Fibroblast of skin of left biceps (primary cell): ENCODE measurements around the gene RAD51B.

ENCODE experiments used
- DNase-seq, 2 experiments: peaks; one replicate each; pipeline ENCODE4 v3.0.0-alpha.2; 2013; ENCODE audit warnings: low read depth in 2 of 2

RAD51B gene

GRCh38 chr14:67835596-67835995 is 16.0 kb downstream of the RAD51B start:
- DNase-seq = no peak

DNA sequence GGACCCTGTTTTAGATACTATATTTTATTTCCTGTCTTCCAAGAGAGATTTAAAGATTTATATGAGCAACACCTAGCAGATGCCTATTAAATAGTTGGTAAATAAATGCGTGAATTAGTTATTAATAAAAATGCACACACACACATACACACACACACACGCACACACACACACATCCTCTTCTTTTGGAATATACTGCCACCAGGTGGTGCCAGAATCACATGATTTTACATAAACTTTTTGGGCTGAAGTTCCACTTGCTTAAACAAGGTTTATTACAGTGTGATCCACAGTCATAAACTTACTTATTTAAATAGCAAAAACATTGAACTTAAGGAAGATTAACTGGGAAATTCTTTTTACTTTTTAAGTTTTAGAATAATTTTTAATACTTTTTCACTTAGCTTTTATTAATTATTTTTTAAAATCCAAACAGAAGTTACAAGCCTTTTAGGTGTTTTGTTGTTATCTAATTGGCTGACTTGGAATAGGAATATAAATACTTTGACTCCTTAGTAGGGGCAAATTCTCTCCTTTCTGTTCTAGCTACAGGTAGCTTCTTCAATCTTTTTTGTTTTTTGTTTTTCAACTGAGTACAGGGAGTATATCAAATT is 17.5 kb downstream of the RAD51B start:
- peak; percentile 61 to 67 for DNase-seq

GRCh38 chr14:67846029-67846610 is 26.5 kb downstream of the RAD51B start:
- no peak for DNase-seq

- DNase-seq = no peak
Measured at GRCh38 chr14:67850066-67850830, 30.7 kb downstream of the RAD51B start.

- DNase-seq = no peak
Measured at GRCh38 chr14:67851785-67852410, 32.3 kb downstream of the RAD51B start.

- DNase-seq = no peak
Measured at GRCh38 chr14:67852926-67853604, 33.5 kb downstream of the RAD51B start.

DNA sequence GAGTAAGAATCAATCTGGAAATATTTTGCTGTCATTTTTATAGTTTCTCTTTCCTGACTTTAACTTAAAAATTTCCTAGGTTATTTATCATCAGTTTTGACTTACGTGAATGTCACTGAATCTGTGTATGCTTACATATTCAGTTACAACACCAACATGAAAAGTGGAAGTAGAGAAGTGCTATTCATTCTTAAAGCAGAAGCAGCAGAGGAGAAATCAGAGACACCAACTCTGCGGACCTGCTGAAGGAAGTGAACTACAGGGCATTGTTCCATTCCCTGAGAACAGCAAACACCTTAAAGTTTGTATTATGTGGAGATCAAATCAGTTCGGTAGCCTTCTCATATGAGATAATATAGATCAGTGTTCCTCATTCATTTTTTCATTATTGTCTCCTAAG is 34.1 kb downstream of the RAD51B start:
- no peak for DNase-seq

DNA sequence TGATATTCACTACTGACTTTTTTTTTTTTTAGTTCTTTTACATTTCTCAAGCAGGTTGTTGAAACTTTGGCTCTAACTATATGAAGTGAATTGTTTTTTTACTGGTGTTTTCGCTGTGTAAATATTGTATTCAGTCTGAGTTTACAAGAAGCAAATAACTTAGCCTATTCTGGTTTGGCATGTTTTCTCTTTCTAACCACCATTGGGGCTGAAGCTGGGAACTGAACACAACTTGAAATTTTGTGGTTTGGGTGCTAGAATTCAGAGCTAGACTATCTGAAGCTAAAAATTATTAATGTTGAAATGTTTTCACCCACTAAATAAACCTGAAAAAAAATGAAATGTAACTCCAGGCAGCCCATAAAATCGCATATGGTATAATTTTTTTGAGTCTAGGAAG is 37.2 kb downstream of the RAD51B start:
- DNase-seq = peak; percentile 29 to 36

- DNase-seq = no peak
Measured at GRCh38 chr14:67857778-67858350, 38.3 kb downstream of the RAD51B start.

DNA sequence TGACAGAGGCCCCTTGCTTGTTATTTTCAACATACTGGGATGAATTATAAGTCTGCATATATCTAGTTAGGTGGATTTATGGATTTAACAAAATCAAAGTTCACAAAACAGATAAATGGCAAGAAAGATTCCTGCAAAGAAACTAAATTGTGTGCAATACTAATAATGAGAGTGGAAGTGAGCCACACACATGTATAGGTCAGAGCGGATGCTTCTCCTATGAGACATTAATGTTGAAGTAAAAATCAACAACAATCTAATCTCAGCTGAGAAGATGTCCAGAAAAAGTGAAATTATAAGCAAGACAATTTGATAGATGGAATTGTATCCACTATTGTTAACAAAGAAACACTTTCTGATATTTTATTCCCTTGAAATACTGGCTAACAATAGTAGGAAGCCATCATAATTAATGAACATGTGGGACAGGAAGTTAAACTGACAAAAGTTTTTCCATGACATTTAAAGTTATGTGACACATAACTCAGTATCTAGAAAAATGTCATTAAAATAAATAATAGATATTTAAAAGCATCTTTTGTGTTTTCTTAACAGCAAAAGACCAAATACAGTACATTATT is 39.7 kb downstream of the RAD51B start:
- no peak for DNase-seq

DNA sequence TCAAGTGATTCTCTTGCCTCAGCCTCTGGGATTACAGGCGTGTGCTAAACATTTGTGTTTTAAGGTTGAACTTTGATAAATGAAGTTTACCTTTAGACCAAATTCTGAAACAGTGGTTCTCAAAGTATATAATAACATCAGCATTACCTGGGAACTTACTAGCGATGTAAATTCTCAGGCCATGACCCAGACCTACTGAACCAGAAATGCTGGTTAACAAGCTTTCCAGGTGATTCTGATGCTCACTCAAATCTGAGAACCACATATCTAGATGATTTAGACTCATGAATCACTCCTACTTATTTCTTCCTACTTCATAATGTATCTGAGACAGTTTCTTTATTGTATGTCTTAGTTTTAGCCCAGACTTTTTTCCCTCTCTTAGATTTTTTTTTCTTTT is 43.6 kb downstream of the RAD51B start:
- no peak for DNase-seq

DNA sequence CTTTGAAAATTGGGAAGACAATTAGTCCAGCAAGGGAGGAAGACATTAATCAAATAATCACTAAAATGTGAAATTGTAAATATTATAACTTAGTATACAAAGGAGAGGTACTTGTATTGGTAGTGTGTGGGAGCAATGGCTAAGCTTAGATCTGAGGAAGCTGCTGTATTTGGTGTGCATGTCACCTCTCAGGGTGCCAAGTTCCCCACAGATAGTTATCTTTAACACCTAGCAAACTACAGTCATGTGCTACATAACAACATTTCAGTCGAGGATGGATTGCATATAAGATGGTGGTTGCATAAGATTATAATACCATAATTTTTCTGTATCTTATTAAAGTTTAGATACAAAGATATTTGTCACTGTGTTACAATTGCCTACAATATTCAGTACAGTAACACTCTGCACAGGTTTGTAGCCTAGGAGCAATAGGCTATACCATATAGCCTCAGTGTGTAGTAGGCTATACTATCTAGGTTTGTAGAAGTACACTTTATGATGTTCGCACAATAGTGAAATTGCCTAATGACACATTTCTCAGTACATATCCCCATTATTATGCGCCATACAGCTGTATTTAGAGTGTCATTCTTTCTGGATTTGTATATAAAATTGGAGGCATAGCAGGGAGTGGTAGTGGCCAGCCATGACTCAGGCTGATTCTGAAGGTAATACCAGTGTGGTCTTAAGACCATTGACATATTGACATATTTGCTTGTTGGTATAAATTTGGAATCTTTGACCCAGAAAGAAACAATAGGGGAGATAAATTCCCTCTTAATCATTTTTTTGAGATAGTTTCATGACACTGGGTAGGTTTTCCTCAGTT is 55.8 kb downstream of the RAD51B start:
- no peak for DNase-seq

DNA sequence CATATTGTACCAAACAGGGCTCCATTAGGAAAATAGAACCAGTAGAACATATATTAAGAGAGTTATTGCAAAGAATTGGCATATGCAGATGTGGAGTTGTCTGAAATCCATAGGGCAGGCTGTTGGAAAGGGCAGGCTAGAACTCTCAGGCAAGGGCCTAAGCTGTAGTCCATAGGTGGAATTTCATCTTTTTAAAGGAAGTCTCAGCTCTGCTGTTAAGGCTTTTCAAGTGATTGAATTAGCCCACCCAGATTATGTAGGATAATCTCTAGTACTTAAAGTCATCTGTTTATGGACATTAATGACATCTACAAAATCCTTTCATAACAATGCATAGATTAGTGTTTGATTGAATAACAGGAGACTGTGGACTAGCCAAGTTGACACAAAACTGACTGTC is 59.4 kb downstream of the RAD51B start:
- no peak for DNase-seq

DNA sequence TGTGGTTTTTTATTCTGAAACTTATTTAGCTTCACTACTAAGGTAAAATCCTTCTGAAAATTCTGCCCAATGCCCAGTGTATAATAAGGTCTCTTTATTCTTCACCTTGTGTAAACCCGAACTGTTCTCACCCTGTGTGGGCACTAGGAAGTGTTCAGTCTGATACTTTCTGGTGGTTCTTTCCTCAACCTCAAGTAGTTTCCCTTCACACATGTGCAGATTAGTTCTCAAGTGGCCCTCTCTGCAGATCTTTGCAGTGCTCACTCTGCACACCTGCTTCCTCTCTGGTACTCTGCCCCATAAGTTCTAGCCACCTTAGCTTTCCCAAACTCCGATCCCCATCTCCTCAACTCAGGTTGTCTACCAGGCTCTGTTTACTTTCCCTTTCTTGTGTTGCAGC is 61.6 kb downstream of the RAD51B start:
- no peak for DNase-seq

- DNase-seq = no peak
Measured at GRCh38 chr14:67882986-67883555, 63.5 kb downstream of the RAD51B start.

DNA sequence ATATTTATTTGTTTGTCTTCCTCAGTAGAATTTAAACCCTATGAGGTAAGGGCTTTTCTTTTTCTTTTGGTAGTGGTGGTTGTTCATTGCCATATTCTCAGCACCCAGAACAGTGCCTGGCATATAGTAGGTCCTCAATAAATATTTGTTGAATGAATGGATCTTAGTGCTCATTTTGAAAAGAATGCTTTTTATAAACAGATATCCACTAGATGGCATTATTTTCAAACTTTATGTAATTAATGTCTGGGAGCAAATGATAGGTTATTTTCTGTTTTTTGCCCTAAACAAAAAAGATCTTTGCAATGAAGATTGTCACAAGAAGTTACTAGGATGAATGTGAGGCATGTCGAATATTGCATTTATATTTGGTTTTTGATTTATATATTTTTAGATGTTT is 64.1 kb downstream of the RAD51B start:
- DNase-seq = peak; percentile 9 to 13

- DNase-seq = no peak
Measured at GRCh38 chr14:67886191-67886590, 66.6 kb downstream of the RAD51B start.

GRCh38 chr14:67887478-67887877 is 67.9 kb downstream of the RAD51B start:
- DNase-seq = no peak

GRCh38 chr14:67889455-67889854 is 69.9 kb downstream of the RAD51B start:
- no peak for DNase-seq

DNA sequence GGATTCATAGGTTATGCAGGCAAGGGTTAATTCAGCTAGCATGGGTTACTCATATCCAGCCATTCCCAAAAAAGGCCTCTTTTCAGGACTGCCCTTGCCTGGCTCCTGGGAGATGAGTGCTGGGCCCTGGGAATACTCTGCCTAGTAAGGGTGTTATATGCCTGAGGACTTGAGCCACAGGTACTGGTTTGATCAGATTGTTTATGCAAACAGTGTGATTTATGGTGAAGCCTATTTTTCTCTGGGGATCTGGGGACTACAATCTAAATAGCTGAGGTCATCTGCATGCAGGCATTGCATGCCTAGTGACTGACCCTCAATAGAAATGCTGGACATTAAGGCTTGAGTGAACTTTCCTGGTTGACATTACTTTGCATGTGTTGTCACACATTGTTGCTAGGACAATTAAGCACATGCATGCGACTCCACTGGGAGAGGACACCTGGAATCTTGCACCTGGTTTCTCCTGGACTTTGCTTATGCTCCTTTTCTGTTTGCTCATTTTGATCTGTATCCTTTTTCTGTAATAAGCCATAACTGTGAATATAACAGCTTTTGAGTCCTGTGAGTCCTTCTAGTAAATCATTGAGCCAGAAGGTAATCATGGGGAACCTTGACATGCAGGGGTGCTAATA is 73.0 kb downstream of the RAD51B start:
- no peak for DNase-seq
